GM12892 (cell line): Measurements from ENCODE around the gene KRT85.

Source experiments
- POLR2A ChIP-seq: IDR thresholded peaks from 2 replicates; pipeline ENCODE4 v1.6.1; 2011; ENCODE audit warnings: low read depth, low read length, control low read depth
- POLR2AphosphoS5 ChIP-seq: IDR thresholded peaks from 2 replicates; pipeline ENCODE4 v1.6.1; 2011; ENCODE audit warnings: low read depth, low read length, control low read depth
- TAF1 ChIP-seq: IDR thresholded peaks from 2 replicates; pipeline ENCODE4 v1.6.1; 2011; ENCODE audit warnings: low read depth, mild to moderate bottlenecking, control low read depth, low read length, borderline replicate concordance

GRCh38 chr12:52382854-52383253 is 15.6 kb upstream of the KRT85 start:
- TF ChIP-seq POLR2AphosphoS5 (no peak), TAF1 (no peak), POLR2A (no peak)
